22Rv1 (cell line): ENCODE results near the gene DPH1.

Source experiments
- CTCF ChIP-seq: fragments of 450-650 bp; IDR thresholded peaks from 2 replicates; pipeline ENCODE4 v1.5.1; 2017; ENCODE audit warnings: mild to moderate bottlenecking
- ZFX ChIP-seq: fragments of 450-650 bp; IDR thresholded peaks from 2 replicates; pipeline ENCODE4 v1.6.1; 2017; ENCODE audit warnings: antibody characterized with exemption, borderline replicate concordance

GRCh38 chr17:2082003-2082781, 52.2 kb downstream of the DPH1 start:
- TF ChIP-seq CTCF (no peak), ZFX (no peak)
